ENCODE data around the gene METAP2. TPM values are rescaled to one million over a fixed set of nuclear protein-coding genes. Genes with fewer than 3 reads are reported as not detected.

Gene METAP2
- total RNA-seq, 1 experiment from 2014 or later: 122 TPM

GRCh38 chr12:95458761-95459160 lies 15.2 kb upstream of the METAP2 start:
- H3K4me1 Mint-ChIP-seq (ENCODE audit: insufficient read depth, unreplicated experiment): no peaks in the 10 kb centered on the region
- H3K4me3 Mint-ChIP-seq (ENCODE audit: unreplicated experiment): no peak overlapping the region
- POLR2A ChIA-PET: no interaction called here
- CTCF ChIA-PET: interaction anchor here (0.6 kb wide), 2 partner anchors 15 to 261 kb away, joined by 3 to 4 read pairs; no protein-coding TSS in a partner anchor
- no peaks in the 10 kb centered on the region for H3K36me3 Mint-ChIP-seq (ENCODE audit: insufficient read depth, unreplicated experiment)
- no peak for DNase-seq (ENCODE audit: unreplicated experiment)
- H3K27ac Mint-ChIP-seq (ENCODE audit: low read depth, unreplicated experiment): no peak overlapping the region
- intact Hi-C loops (cut with micrococcal nuclease): no loop called here
- H3K9me3 Mint-ChIP-seq (ENCODE audit: unreplicated experiment): no peaks in the 10 kb centered on the region
- TF ChIP-seq CTCF (IDR thresholded peaks at IDR 0.05; ENCODE audit: unreplicated experiment): no peak
- BruUV-seq (replicated peaks): no TSS peak
- H3K27me3 Mint-ChIP-seq (ENCODE audit: insufficient read depth, unreplicated experiment): no peaks in the 10 kb centered on the region

- TF ChIP-seq CTCF (IDR thresholded peaks at IDR 0.05; ENCODE audit: unreplicated experiment): no peak
- Mint-ChIP-seq H3K9me3 (ENCODE audit: unreplicated experiment) (no peaks in the 10 kb centered on the region), H3K4me1 (ENCODE audit: insufficient read depth, unreplicated experiment) (no peaks in the 10 kb centered on the region), H3K36me3 (ENCODE audit: insufficient read depth, unreplicated experiment) (no peaks in the 10 kb centered on the region), H3K27ac (ENCODE audit: low read depth, unreplicated experiment) (no peak overlapping the region), H3K4me3 (ENCODE audit: unreplicated experiment) (no peak overlapping the region), H3K27me3 (ENCODE audit: insufficient read depth, unreplicated experiment) (no peaks in the 10 kb centered on the region)
- BruUV-seq (replicated peaks): no TSS peak
- no peak for DNase-seq (ENCODE audit: unreplicated experiment)
- POLR2A ChIA-PET: no interaction called here
- intact Hi-C loops (cut with micrococcal nuclease): no loop called here
- CTCF ChIA-PET: interaction anchor here (0.6 kb wide), 2 partner anchors 16 to 261 kb away, joined by 3 to 4 read pairs; no protein-coding TSS in a partner anchor
These were observed 14.6 kb upstream of the METAP2 start for GRCh38 chr12:95459310-95459709.

GRCh38 chr12:95460105-95460504 lies 13.8 kb upstream of the METAP2 start:
- POLR2A ChIA-PET: interaction anchor here (0.8 to 1.7 kb wide), 2 partner anchors 14 to 63 kb away, joined by 4 to 7 read pairs; partner anchors contain the start of gene METAP2
- CTCF ChIA-PET: interaction anchor here (0.7 kb wide), 2 partner anchors 47 to 51 kb away, joined by 3 read pairs; no protein-coding TSS in a partner anchor
- Mint-ChIP-seq H3K27ac (ENCODE audit: low read depth, unreplicated experiment) (no peak overlapping the region), H3K4me1 (ENCODE audit: insufficient read depth, unreplicated experiment) (no peaks in the 10 kb centered on the region), H3K4me3 (ENCODE audit: unreplicated experiment) (no peak overlapping the region), H3K9me3 (ENCODE audit: unreplicated experiment) (no peaks in the 10 kb centered on the region), H3K36me3 (ENCODE audit: insufficient read depth, unreplicated experiment) (no peaks in the 10 kb centered on the region), H3K27me3 (ENCODE audit: insufficient read depth, unreplicated experiment) (no peaks in the 10 kb centered on the region)
- no peak for DNase-seq (ENCODE audit: unreplicated experiment)
- intact Hi-C loops (cut with micrococcal nuclease): no loop called here
- no TSS peak for BruUV-seq (replicated peaks)
- no peak for TF ChIP-seq CTCF (IDR thresholded peaks at IDR 0.05; ENCODE audit: unreplicated experiment)

- Mint-ChIP-seq H3K4me1 (ENCODE audit: insufficient read depth, unreplicated experiment) (no peaks in the 10 kb centered on the region), H3K27me3 (ENCODE audit: insufficient read depth, unreplicated experiment) (no peaks in the 10 kb centered on the region), H3K4me3 (ENCODE audit: unreplicated experiment) (no peak overlapping the region), H3K27ac (ENCODE audit: low read depth, unreplicated experiment) (no peak overlapping the region), H3K9me3 (ENCODE audit: unreplicated experiment) (no peaks in the 10 kb centered on the region), H3K36me3 (ENCODE audit: insufficient read depth, unreplicated experiment) (no peaks in the 10 kb centered on the region)
- CTCF ChIA-PET: interaction anchor here (0.6 to 0.7 kb wide), 2 partner anchors 52 to 243 kb away, joined by 3 read pairs; partner anchors contain the start of gene VEZT
- intact Hi-C loops (cut with micrococcal nuclease): no loop called here
- POLR2A ChIA-PET: interaction anchor here (0.8 to 1.7 kb wide), 2 partner anchors 13 to 63 kb away, joined by 4 to 7 read pairs; partner anchors contain the start of gene METAP2
- no peak for DNase-seq (ENCODE audit: unreplicated experiment)
- BruUV-seq (replicated peaks): no TSS peak
- no peak for TF ChIP-seq CTCF (IDR thresholded peaks at IDR 0.05; ENCODE audit: unreplicated experiment)
These were observed 13.1 kb upstream of the METAP2 start for GRCh38 chr12:95460896-95461295.

Data from MCF 10A (cell line).